ENCODE data around the gene TEKT1. TPM values are rescaled to one million over a fixed set of nuclear protein-coding genes. Genes with fewer than 3 reads are reported as not detected.
"Not testable (repeated sequence)": the region's sequence is repeated elsewhere in the genome, so short reads cannot be mapped to it uniquely, and the experiment has no call there.

The TEKT1 gene
- total RNA-seq (2021; ENCODE audit: unreplicated experiment): not detected
- not detected for polyA plus RNA-seq (2012; ENCODE audit: insufficient read length)
- percentile 7 among the genes with signal in this experiment for Bru-seq, nascent RNA
- percentile 7 among the genes with signal in this experiment for BruChase-seq, experiment 1, labeled RNA remaining after a 2-hour chase
- percentile 8 among the genes with signal in this experiment for BruChase-seq, experiment 2, labeled RNA remaining after a 6-hour chase
- long read RNA-seq: 0 reads

GRCh38 chr17:6831661-6832263 is at the start of gene TEKT1:
Gene TEKT1 (minus strand): TSS chr17:6831729. CDS start chr17:6830376, 1,353 bp downstream.
- peak; percentile 87 for ATAC-seq
- intact Hi-C loops (cut with micrococcal nuclease; ENCODE audit: unreplicated experiment) (no loop called here), in situ Hi-C loops (cut with HindIII; ENCODE audit: low pct_unique_long_range_greater_than_20kb, low sequenced_read_pairs) (no loop called here)
- Histone ChIP-seq H3K4me1 (ENCODE audit: control insufficient read depth, insufficient read depth, low read length) (no peaks in the 10 kb centered on the region), H3K9me3 (ENCODE audit: control insufficient read depth, insufficient read depth, low read depth, low read length) (no peaks in the 10 kb centered on the region), H3K27ac (ENCODE audit: low read length) (no peak within 1 kb of the TSS), H3K4me3 (ENCODE audit: low read depth in 2 of 2, low read length in 2 of 2) (peak within 1 kb of the TSS; percentile 23 to 25), H3K36me3 (ENCODE audit: control insufficient read depth, insufficient read depth, low read length) (no peaks in the 10 kb centered on the region), H3K27me3 (ENCODE audit: control insufficient read depth, insufficient read depth, low read length) (peaks cover 37% of the 10 kb centered on the region)
- ChIA-PET POLR2A (no interaction called here), CTCF (no interaction called here)
- DNase-seq (ENCODE audit: low read depth, low spot score): no peak
- BruUV-seq (replicated peaks): no TSS peak
- TF ChIP-seq SIN3A (IDR thresholded peaks at IDR 0.05; ENCODE audit: borderline replicate concordance, insufficient read depth, low read depth, low read length) (no peak), CTCF (IDR thresholded peaks at IDR 0.05) (no peak), POLR2AphosphoS5 (IDR thresholded peaks at IDR 0.05; ENCODE audit: low read depth, low read length) (no peak), REST (IDR thresholded peaks at IDR 0.05; ENCODE audit: insufficient read depth in 1 of 2, low read depth in 2 of 2, low read length in 1 of 2) (no peak), TCF7L2 (IDR thresholded peaks at IDR 0.05; ENCODE audit: low read depth, low read length) (no peak)

GRCh38 chr17:6879221-6879975 is 47.9 kb upstream of the TEKT1 start:
- in situ Hi-C loops (cut with HindIII; ENCODE audit: low pct_unique_long_range_greater_than_20kb, low sequenced_read_pairs); H3K4me3 ChIP-seq (ENCODE audit: low read depth in 2 of 2, low read length in 2 of 2); H3K27me3 ChIP-seq (ENCODE audit: control insufficient read depth, insufficient read depth, low read length); BruUV-seq (replicated peaks); ATAC-seq; H3K9me3 ChIP-seq (ENCODE audit: control insufficient read depth, insufficient read depth, low read depth, low read length); POLR2A ChIA-PET; intact Hi-C loops (cut with micrococcal nuclease; ENCODE audit: unreplicated experiment); CTCF ChIA-PET; H3K4me1 ChIP-seq (ENCODE audit: control insufficient read depth, insufficient read depth, low read length); H3K27ac ChIP-seq (ENCODE audit: low read length); H3K36me3 ChIP-seq (ENCODE audit: control insufficient read depth, insufficient read depth, low read length); DNase-seq (ENCODE audit: low read depth, low spot score): not testable (repeated sequence)

- H3K4me1 ChIP-seq (ENCODE audit: control insufficient read depth, insufficient read depth, low read length); H3K4me3 ChIP-seq (ENCODE audit: low read depth in 2 of 2, low read length in 2 of 2); H3K36me3 ChIP-seq (ENCODE audit: control insufficient read depth, insufficient read depth, low read length); BruUV-seq (replicated peaks); DNase-seq (ENCODE audit: low read depth, low spot score); CTCF ChIA-PET; ATAC-seq; in situ Hi-C loops (cut with HindIII; ENCODE audit: low pct_unique_long_range_greater_than_20kb, low sequenced_read_pairs); H3K27me3 ChIP-seq (ENCODE audit: control insufficient read depth, insufficient read depth, low read length); H3K9me3 ChIP-seq (ENCODE audit: control insufficient read depth, insufficient read depth, low read depth, low read length); intact Hi-C loops (cut with micrococcal nuclease; ENCODE audit: unreplicated experiment); H3K27ac ChIP-seq (ENCODE audit: low read length): not testable (repeated sequence)
- POLR2A ChIA-PET: interaction anchor here (0.6 kb wide), 1 partner anchor 32 kb away, joined by 3 read pairs; no protein-coding TSS in a partner anchor
These were observed 43.7 kb upstream of the TEKT1 start for GRCh38 chr17:6875276-6875675.
